Globus pallidus (tissue), 1 donor: ENCODE measurements around the gene TERT.
"Not testable (repeated sequence)": the region's sequence is repeated elsewhere in the genome, so short reads cannot be mapped to it uniquely, and the experiment has no call there.

Experiments used
- DNase-seq: peaks from one replicate; pipeline ENCODE4 v3.0.0-alpha.2; 2015; ENCODE audit warnings: low spot score

TERT gene

DNA sequence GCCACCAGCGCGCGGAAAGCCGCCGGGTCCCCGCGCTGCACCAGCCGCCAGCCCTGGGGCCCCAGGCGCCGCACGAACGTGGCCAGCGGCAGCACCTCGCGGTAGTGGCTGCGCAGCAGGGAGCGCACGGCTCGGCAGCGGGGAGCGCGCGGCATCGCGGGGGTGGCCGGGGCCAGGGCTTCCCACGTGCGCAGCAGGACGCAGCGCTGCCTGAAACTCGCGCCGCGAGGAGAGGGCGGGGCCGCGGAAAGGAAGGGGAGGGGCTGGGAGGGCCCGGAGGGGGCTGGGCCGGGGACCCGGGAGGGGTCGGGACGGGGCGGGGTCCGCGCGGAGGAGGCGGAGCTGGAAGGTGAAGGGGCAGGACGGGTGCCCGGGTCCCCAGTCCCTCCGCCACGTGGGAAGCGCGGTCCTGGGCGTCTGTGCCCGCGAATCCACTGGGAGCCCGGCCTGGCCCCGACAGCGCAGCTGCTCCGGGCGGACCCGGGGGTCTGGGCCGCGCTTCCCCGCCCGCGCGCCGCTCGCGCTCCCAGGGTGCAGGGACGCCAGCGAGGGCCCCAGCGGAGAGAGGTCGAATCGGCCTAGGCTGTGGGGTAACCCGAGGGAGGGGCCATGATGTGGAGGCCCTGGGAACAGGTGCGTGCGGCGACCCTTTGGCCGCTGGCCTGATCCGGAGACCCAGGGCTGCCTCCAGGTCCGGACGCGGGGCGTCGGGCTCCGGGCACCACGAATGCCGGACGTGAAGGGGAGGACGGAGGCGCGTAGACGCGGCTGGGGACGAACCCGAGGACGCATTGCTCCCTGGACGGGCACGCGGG, at the start of gene TERT:
TSS of gene TERT (minus strand) at position 234 of the 815 bp plus-strand sequence. CDS start at position 155, 79 bp downstream.
- DNase-seq: no peak

- no peak for DNase-seq
Measured at GRCh38 chr5:1343931-1344901, 49.3 kb upstream of the TERT start.

GRCh38 chr5:1343315-1343751, 48.5 kb upstream of the TERT start:
- no peak for DNase-seq

DNA sequence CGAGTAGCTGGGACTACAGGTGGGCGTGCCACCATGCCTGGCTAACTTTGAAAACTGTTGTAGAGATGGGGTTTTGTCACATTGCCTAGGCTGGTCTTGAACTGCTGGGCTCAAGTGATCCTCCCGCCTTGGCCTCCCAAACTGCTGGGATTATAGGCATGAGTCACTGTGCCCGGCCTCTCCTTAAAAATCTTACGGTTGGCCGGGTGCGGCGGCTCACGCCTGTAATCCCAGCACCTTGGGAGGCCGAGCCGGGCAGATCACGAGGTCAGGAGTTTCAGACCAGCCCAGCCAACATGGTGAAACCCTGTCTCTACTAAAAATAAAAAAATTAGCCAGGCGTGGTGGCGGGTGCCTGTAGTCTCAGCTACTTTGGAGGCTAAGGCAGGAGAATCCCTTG, 47.8 kb upstream of the TERT start:
- not testable (repeated sequence) for DNase-seq

DNA sequence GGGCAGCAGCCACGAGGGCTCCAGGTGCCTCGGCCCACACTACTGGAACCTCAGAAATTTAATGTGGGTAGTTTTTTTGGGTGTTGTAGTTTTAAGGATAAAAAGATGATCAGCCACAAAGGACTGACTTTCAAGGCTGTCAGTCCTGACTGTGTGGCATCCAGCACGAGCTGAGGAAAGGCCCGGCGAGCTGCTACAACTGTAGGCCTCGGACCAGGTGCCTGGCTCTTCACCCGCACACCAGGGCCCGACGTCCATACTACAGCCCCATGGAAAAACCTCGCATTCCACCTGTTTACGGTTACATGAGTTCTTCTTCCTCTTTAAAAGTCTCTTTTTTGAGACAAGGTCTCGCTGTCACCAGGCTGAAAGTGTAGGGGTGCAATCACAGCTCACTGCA, 47.4 kb upstream of the TERT start:
- DNase-seq: no peak

DNA sequence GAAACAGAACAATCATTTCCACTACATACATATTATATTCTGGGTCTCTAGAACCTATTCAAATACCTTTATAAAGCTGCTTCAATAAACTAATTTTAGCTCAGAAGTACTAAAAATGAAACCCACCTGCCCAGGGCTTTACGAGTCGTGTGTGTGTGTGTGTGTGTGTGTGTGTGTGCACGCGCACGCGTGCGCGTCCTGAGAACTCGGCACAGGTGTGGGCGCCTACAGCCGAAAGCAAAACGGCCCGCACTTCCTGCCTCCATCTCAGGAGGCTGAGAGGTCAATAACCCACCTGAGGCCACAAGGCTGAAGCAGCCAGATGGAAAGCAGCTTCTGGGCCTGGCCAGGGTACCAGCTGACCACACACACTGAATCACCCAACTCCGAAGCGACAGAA, 47.0 kb upstream of the TERT start:
- no peak for DNase-seq

DNA sequence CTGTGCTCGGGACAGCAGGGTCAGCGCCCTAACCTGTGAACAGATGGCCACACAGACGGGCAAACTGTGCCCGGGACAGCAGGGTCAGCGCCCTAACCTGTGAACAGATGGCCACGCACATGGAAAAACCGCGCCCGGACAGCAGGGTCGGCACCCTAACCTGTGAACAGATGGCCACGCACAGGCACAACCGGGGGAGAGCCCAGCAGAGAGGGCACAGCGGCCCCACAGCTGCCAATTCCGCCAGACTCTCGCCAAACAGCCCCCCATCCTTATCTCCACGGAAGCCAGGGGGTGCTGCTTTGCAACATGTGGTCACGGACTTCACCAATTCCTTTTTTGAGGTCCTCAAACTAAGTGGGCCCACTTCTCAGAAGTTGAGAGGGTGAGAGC, 44.9 kb upstream of the TERT start:
- not testable (repeated sequence) for DNase-seq

DNA sequence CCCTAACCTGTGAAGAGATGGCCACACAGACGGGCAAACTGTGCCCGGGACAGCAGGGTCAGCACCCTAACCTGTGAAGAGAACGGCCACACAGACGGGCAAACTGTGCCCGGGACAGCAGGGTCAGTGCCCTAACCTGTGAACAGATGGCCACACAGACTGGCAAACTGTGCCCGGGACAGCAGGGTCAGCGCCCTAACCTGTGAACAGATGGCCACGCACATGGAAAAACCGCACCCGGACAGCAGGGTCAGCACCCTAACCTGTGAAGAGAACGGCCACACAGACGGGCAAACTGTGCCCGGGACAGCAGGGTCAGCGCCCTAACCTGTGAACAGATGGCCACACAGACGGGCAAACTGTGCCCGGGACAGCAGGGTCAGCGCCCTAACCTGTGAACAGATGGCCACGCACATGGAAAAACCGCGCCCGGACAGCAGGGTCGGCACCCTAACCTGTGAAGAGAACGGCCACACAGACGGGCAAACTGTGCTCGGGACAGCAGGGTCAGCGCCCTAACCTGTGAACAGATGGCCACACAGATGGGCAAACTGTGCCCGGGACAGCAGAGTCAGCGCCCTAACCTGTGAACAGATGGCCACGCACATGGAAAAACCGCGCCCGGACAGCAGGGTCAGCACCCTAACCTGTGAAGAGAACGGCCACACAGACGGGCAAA, 44.4 kb upstream of the TERT start:
- DNase-seq: not testable (repeated sequence)

- no peak for DNase-seq
Measured at GRCh38 chr5:1338506-1339070, 43.7 kb upstream of the TERT start.

DNA sequence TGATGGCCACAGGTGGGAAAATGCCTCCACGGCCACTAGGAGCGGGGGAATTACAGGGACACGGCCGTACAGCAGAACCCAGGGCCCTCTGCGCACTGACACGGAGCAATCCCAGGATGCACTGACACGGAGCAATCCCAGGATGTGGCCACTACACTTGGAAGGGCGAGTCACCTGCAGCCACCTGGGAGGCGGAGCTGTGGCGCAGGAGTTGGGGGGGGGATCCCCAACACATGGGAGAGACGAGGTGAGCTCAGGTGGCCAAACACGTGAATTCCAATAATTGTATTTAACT, 43.3 kb upstream of the TERT start:
- DNase-seq: no peak

DNA sequence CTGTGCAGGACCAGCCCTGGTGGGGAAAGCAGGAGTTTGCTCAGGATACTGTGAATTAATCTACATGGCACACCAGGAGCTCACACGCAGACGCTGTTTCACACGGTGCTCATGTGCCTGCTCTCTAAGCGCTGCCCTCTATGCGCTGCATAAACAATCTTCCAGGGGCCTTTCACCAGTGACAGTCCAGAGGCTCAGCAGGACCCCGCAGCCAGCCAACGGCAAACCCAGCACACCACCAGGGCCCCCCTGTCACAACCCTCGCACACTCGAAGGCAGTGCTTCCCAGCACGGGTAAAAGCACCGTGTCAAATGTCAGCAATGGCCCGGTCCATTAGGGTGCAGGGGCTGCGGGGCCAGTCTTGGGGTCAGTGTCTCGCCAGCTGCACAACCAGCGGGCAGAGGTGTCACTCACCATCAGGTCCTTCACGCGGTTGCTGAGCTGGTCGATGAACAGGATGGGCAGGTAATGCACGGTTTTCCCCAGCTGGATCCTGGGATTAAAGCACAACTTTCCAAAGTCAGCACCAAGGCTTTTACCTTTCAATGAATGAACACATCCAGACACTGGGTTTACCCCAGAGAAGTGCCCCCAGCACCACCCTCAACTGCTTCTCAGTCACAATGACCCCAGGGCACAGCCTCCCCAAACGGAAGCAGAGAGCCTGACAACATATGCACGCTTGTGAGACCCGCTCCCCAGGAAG, 42.8 kb upstream of the TERT start:
- DNase-seq: no peak

GRCh38 chr5:1336749-1337488, 42.1 kb upstream of the TERT start:
- no peak for DNase-seq

DNA sequence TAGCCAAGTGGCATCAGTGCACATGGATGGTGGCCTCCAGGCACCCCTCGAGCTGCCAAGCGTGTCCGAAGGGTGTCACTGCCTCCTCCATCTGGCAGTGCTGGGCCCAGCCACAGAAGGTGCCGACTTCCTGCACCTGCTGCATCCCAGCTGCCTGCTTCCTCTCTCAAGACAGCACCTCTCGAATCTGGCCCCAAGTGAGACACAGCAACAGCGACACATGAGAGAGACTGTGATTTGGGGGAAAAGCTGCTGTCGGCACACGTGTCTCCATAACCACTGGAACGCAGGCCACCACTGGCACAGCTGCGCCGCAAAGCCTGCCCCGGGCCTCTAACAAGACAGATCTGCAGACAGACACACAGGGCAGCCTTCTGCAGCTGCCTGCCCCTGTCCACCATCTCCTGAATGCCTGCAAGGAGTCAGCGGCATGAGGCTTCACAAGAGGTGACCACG, 41.3 kb upstream of the TERT start:
- no peak for DNase-seq

DNA sequence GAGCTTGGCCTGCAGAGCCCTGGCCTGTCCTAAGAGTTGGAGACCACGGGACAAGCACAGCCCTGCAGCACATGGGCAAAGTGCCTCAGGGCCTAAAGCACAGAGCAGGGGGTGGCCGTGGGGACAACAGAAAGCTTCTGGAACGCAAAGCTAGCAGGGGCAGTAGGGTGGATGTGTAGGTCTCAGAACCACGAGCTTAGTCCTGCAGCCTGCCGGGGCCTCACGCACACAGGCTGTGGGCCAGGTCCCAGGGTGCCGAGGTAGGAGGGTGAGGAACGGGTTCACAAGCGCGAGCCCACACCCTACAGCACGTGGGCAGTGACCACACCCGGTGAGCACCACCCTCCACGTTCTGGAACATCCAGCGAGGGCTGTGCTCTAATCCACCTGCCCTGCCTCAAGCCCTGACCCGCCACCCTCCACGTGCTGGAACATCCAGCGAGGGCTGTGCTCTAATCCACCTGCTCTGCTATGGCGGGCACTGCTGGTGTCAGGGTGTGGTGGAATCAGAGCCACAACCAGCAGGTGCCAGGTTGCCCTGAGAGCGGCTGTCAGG, 40.8 kb upstream of the TERT start:
- no peak for DNase-seq

GRCh38 chr5:1334831-1335539, 40.1 kb upstream of the TERT start:
- DNase-seq: no peak

- no peak for DNase-seq
Measured at GRCh38 chr5:1333986-1334385, 39.1 kb upstream of the TERT start.

- not testable (repeated sequence) for DNase-seq
Measured at GRCh38 chr5:1333286-1333685, 38.4 kb upstream of the TERT start.

- no peak for DNase-seq
Measured at GRCh38 chr5:1332461-1333001, 37.7 kb upstream of the TERT start.

DNA sequence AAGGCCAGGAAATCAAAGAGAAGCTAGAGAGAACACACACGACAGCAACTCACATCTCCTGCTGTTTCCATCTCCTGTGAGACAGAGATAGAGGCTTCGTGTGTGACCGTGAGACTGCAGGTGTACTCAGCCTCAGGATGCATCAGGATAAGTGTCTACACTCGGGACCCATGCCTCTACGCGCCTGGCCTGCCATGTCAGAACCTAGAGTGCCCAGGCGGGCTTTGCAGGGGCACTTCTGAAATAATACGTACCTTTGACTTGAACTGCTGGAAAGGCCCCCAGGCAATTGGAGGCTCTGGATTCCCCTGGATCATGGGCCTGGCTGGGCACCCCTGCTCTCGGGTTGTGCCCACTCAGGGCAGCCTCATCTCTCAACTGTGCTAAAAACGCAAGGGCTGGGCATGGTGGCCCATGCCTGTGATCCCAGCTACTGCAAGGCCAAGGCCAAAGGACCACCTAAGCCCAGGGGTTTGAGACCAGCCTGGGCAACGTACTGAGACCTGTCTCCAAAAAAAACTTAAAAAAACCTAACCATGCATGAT, 37.1 kb upstream of the TERT start:
- DNase-seq: no peak
